Stimulated activated CD4-positive, alpha-beta T cell treated with anti-CD3 and anti-CD28 coated beads, Interleukin-15, amount 100 ng/mL, for 24 hours (primary cell): Measurements from ENCODE around the gene ADRB1.

ENCODE experiments used
- DNase-seq: peaks from one replicate; pipeline ENCODE4 v3.0.0-alpha.2; 2020

ADRB1 gene

GRCh38 chr10:114043532-114044246, at the start of gene ADRB1:
ADRB1 (plus strand) TSS chr10:114043866; CDS start chr10:114044133, 267 bp downstream.
- peak; percentile 67 for DNase-seq

GRCh38 chr10:113995201-113995600, 48.5 kb upstream of the ADRB1 start:
- DNase-seq = no peak

DNA sequence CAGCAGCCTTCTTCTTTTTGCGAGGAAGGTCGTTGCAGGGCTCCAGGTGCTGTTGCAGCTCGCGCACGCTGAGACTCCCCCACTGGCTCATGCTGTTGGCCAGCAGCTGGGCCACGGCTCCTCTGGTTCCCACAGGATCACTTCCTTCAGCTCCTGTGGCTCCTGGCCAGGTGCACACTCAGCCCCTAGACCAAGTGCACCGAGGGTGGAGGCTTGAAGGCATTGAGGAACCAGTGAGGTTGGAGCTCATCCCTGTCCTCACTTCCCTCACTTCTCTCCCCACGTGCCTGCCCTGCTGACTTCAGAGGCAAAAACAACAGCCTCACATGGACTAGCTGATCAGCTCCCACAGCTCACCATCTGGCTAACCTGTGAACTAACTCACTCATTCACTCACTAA, 46.2 kb upstream of the ADRB1 start:
- no peak for DNase-seq

DNA sequence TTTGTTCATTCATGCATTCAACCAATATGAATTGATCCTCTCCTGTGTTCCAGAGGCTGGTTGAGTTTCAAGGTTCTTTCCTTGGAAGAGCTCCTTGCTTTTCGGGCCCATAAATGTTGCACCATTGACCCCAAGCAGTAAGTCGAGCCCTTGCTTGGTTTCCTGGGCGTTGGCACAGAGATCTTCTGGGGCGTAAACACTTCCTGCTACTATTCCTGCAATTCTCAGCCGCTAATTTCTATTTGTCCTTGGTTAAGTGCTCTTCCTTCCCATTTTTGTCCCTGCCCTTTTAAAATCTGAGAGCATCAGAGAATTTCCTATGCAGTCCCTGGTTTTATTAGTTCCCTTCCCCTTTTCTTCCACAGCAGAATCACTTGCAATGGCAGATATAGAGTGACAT, 44.1 kb upstream of the ADRB1 start:
- no peak for DNase-seq

DNA sequence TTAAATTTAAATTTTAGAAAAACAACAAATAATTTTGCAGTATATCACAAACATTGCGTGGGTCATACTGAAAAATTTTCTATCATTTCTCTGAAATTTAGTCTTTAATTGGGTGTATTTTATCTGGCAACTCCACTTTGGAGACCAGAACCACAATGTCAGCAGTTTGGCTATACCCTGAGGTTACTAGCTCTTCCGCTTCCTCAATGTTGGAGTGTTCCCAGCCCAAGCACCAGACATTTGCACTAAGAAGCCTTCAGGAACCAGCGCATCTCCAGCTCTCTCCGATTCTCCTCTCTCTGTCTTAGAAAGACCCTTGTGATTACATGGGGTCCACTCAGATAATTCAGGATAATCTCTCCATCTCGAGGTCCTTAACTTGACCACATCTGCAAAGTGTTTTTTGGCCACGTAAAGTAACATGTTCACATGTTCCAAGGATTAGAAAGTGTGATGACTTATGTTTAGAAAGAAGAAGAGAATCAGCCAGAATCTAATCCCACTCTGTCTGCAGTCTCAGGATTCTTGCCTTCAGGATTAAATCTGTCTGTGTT, 43.1 kb upstream of the ADRB1 start:
- no peak for DNase-seq

GRCh38 chr10:114002422-114002821, 41.2 kb upstream of the ADRB1 start:
- DNase-seq = no peak

DNA sequence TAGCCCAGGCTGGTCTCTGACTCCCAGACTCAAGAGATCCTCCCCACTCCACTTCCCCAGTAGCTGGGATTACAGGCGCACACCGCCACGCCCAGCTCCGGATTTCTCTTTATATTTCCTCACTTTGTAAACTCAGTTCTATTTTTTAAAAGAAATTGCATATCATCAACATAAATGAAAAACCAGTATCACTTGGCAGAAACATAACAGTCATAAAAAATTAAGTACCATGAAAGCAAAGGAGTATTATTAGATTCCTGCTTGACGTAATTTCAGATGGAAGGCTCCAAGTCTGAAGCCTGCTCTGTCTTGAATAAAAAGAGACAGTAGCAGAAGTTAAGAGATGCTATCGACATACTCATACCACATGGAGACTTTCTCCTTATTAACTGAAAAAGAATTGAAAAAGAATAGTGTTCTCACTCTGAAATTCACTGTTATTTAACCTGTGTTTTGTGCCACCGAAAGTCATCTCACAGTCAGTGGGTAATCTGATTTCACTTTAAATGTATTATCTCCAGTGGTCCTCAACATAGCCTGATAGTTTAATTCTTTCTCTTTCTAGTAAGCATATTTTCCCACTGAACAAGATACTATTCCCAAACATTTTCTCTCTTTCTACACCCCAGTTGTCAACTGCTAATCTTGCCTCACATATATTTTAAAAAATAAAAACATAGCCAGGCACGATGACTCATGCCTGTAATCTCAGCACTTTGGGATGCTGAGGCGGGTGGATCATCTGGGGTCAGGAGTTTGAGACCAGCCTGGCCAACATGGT, 40.3 kb upstream of the ADRB1 start:
- DNase-seq = no peak

DNA sequence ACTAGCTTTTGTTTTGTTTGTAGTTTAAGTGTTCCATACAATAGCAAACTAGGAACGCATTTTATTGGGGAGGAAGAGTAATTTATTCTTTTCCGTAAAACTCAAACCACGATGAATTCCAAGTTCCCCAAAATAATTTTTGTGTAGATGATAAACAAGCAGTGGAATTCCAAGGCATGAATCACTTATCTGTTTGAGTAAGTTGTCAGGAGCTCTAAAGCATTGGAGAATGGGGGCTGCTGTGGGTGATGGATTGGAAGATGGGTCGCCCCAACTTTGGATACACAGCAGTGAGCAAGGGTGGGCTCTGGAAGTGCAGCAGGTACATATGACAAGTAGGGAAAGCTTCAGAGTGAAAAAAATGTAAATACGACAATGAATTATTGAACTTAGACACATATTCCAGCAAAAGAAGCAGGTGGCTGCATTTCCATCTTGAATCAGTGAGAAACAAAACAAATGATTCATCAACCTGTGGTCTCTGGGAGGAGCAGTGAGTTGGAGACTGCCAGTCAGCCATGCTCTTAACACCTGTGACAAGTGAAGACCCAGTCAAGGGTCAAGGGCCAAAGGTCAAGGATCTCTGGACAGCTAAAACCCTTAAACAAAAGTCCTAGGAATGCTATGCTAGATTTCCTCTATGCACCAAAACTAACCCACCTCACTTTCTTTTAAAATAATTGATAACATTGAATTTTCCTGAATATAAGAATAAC, 34.2 kb upstream of the ADRB1 start:
- DNase-seq = no peak

DNA sequence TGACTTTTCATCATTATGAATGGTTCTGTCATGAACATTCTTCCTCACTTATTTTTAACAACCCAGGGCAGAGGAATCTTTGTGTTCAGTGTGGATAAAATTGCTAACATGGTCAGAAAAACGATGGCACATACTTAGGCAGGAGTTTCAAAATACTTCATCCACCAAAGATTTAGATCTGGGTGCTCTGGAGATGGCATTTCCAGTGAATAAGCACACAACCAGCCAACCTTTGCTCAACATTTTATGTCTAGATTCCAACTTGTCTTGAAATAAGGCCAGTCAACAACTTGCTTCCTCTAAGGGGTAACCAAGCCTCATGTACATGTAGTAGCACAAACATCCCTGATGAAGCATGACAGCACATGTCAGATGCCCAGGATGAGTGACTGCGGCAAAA, 33.4 kb upstream of the ADRB1 start:
- no peak for DNase-seq

- no peak for DNase-seq
These were observed 31.0 kb upstream of the ADRB1 start for GRCh38 chr10:114012650-114013049.

GRCh38 chr10:114015708-114016107, 28.0 kb upstream of the ADRB1 start:
- no peak for DNase-seq

DNA sequence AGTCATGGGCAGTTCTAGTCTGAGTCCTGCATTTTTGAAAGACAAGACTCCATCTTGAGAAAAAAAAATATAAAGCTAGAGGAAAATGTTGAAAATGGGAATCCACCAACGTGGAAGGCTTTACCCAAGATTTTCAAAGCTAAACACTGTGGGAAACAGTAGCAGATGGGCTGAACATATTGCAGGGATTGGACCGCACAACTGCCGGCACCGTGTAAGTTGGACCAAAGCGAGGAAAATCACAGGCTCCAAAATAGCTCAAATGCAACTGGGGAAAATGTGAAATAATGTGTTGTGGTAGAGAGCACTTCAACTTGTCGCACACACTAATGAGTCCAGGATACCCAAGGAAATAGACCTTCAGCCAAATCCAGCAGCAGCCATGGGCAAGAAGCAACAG, 26.4 kb upstream of the ADRB1 start:
- no peak for DNase-seq

DNA sequence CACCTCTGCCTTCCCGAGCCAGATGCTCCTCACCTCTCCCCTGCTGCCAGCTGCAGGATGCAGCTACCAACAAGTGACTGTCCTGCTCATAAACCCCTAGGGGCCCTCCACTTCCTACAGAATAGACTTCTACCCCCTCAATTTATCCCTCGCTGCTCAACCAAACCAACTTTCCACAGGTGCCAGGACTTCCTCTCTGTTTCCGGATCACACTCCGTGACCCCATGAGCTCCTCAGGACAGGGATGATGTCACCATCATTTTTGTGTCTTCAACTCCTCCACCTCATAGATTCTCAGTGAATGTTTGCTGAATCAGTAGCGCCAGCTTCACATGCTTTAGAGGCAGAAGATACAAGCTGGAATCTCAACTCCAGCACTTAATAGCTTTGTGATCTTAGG, 25.8 kb upstream of the ADRB1 start:
- no peak for DNase-seq

GRCh38 chr10:114019226-114019625, 24.4 kb upstream of the ADRB1 start:
- DNase-seq = no peak

- DNase-seq = no peak
These were observed 22.5 kb upstream of the ADRB1 start for GRCh38 chr10:114021154-114021553.

DNA sequence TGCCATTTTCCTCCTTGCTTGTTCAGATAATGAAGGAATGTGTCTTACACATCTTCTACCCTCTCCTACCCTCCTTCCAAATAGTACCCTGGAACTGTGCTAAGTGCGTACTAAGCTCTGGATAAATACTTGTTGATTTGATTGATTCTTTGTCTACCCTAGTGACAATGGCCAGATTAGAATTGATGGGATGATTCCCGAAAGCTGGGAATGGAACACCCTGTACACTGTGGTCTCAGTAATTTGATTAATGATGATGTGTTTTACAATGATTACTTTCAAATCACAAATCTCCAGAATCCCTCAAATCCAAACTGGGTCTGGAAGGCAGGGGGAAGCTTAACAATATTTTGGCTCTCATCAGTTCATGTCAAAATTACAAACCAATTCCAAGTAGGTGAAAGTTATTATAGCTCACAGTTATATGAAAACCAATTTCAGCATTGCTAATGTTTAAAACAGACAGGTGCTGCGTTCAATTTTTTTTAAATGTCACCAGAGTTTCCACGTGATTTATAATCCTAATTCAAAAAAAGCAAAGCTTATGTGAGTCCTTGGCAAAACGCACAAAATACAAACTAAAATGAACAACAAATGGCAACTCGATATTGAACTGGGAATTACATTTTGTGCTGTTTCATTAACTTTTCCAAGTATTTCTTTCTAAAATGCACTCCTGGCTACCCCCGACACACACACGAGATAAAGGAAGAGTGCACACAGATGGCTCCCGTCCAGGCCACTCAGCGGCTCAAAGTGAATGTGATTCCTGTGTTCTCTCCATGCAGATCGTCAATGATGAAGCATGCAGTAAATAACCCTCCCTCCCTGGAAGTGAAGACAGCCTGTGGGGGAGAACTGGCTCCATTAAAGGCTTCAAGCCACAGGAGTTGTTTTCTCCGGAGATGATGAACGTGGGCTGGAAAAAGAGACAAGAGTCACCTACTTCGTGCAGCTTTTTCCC, 21.7 kb upstream of the ADRB1 start:
- DNase-seq = no peak

- no peak for DNase-seq
These were observed 20.7 kb upstream of the ADRB1 start for GRCh38 chr10:114022766-114023597.

DNA sequence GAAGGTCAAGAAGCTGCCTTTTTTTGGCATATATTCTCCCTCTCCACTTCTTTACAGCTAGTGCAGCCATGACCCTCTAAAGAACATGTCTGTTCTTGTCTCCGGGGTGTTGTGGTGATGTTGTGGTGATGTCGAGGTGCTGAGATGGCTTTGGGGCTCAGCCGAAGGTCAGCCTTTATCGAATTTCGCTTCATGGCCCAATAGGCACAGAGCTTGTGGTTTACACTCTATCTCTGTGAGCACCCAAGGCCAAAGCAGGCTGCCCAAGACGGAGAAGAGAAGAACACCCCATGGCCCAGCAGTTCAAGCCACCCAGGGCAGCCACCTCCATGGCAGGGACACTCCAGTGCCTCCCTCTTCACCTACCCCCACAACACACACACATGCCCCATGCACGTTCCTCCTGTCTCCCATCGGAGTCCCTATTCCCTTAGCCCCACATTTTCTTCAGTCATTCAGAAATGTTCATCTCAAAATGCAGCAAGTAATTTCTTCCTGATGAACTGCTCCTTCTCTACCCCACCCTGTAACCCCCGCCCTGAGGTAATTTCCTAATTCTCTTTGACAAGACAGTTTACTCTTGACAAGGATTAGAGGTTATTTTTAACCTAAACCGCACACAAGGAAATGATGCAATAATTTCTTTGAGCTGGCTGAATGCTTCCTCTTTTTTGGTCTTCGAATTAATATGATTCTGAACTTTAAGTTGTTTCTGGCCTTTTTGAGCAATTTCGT, 18.6 kb upstream of the ADRB1 start:
- DNase-seq = no peak

DNA sequence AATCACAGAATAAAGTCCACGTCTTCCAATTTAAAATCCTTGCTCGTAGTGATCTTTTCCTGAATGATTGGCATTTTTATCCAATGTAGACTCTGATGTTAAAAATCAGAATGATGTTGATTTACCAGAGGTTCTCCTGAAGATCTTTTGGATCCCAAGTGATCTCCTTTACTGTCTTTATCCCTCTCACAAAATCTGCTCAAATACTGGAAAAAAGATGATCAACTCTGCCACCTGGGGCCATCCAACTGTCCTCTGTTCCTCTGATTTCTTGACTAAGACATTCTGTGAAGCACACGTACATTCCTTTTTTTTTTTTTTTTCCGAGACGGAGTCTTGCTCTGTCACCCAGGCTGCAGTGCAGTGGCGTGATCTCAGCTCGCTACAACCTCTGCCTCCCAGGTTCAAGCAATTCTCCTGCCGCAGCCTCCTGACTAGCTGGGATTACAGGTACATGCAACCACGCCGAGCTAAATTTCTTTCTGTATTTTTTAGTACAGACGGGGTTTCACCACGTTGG, 18.0 kb upstream of the ADRB1 start:
- no peak for DNase-seq
